SH-SY5Y (cell line): ENCODE measurements around the gene RETSAT.

Experiments used
- GATA2 ChIP-seq: IDR thresholded peaks from 2 replicates; pipeline ENCODE4 v1.6.1; 2011; ENCODE audit warnings: mild to moderate bottlenecking, low read depth, low read length
- GATA3 ChIP-seq: IDR thresholded peaks from 2 replicates; pipeline ENCODE4 v1.6.1; 2011; ENCODE audit warnings: low read depth, mild to moderate bottlenecking, low read length, moderate library complexity

- TF ChIP-seq GATA3: no peak
- no peak for TF ChIP-seq GATA2
Measured at GRCh38 chr2:85324639-85325465, 29.5 kb downstream of the RETSAT start.
